SU-DHL-6 (cell line): Measurements from ENCODE around the gene SYTL4.

Experiments
- H2AFZ ChIP-seq: fragments of 200-600 bp; sonication (generic); 2 replicates; pipeline ENCODE4 v1.6.1; 2014; ENCODE audit warnings: low read depth, mild to moderate bottlenecking, moderate library complexity, mixed read lengths, antibody characterized with exemption, low read length; ENCODE audit not compliant: severe bottlenecking
- H3F3A ChIP-seq: fragments of 200-600 bp; shearing (Covaris generic); 2 replicates; pipeline ENCODE4 v1.6.0; 2016; ENCODE audit warnings: antibody characterized with exemption, mild to moderate bottlenecking; ENCODE audit not compliant: insufficient read depth
- H3K27ac ChIP-seq: fragments of 200-600 bp; sonication (generic); 2 replicates; pipeline ENCODE4 v1.5.1; 2016; ENCODE audit warnings: low read depth, mild to moderate bottlenecking, low read length, moderate library complexity, mixed read lengths
- H3K27me3 ChIP-seq: fragments of 200-600 bp; sonication (generic), shearing (Covaris generic); 2 replicates; pipeline ENCODE4 v1.6.0; 2014; ENCODE audit warnings: mild to moderate bottlenecking, low read length
- H3K36me3 ChIP-seq: fragments of 200-600 bp; sonication (generic); 2 replicates; pipeline ENCODE4 v1.6.1; 2014; ENCODE audit warnings: mild to moderate bottlenecking, low read length, mixed read lengths
- H3K4me2 ChIP-seq: fragments of 300-600, 200-600 bp; shearing (Covaris generic), sonication (generic); 2 replicates; pipeline ENCODE4 v1.6.0; 2014; ENCODE audit warnings: low read length, low read depth, mild to moderate bottlenecking; ENCODE audit not compliant: poor library complexity, severe bottlenecking
- H3K4me3 ChIP-seq: fragments of 200-600 bp; sonication (generic); 2 replicates; pipeline ENCODE4 v1.5.1; 2014; ENCODE audit warnings: antibody characterized with exemption, low read length, mild to moderate bottlenecking, mixed read lengths; ENCODE audit not compliant: insufficient read depth, poor library complexity, severe bottlenecking
- H3K79me2 ChIP-seq: fragments of 200-600 bp; sonication (generic); 2 replicates; pipeline ENCODE4 v1.6.1; 2014; ENCODE audit warnings: mild to moderate bottlenecking, low read length, moderate library complexity; ENCODE audit not compliant: insufficient read depth
- H3K9ac ChIP-seq: fragments of 200-600 bp; sonication (generic); 2 replicates; pipeline ENCODE4 v1.7.0; 2014; ENCODE audit warnings: mild to moderate bottlenecking, low read length
- H3K9me2 ChIP-seq: fragments of 200-600 bp; sonication (generic); replicated peaks from 2 replicates; pipeline ENCODE4 v1.6.1; 2014; ENCODE audit warnings: low read length; ENCODE audit not compliant: insufficient read depth
- H3K9me3 ChIP-seq: fragments of 200-600 bp; sonication (generic); 2 replicates; pipeline ENCODE4 v1.6.1; 2014; ENCODE audit warnings: low read length, mixed read lengths; ENCODE audit not compliant: insufficient read depth
- H4K20me1 ChIP-seq: fragments of 200-600 bp; sonication (generic); 2 replicates; pipeline ENCODE4 v1.6.1; 2014; ENCODE audit warnings: low read depth, mild to moderate bottlenecking, antibody characterized with exemption, low read length, moderate library complexity, mixed read lengths
- CTCF ChIP-seq: fragments of 200-600 bp; sonication (generic); IDR thresholded peaks from one replicate; pipeline ENCODE4 v1.5.1; 2017; ENCODE audit warnings: antibody characterized with exemption, mild to moderate bottlenecking, low read length, moderate library complexity; ENCODE audit not compliant: insufficient read depth, poor library complexity, severe bottlenecking
- EZH2phosphoT487 ChIP-seq: fragments of 200-600 bp; sonication (generic), shearing (Covaris generic); conservative IDR thresholded peaks from 2 replicates; pipeline ENCODE4 v1.6.1; 2018; ENCODE audit warnings: mild to moderate bottlenecking, antibody characterized with exemption, low read length, moderate library complexity, mixed read lengths

SYTL4 gene

GRCh38 chrX:100658941-100659381 is 73.0 kb downstream of the SYTL4 start:
- H3K27me3 ChIP-seq: no peaks in the 10 kb centered on the region
- no peak overlapping the region for H3K4me2 ChIP-seq
- no peaks in the 10 kb centered on the region for H3K9me2 ChIP-seq
- H3K79me2 ChIP-seq: no peaks in the 10 kb centered on the region
- H2AFZ ChIP-seq: no peak overlapping the region
- no peaks in the 10 kb centered on the region for H3K36me3 ChIP-seq
- H4K20me1 ChIP-seq: no peaks in the 10 kb centered on the region
- no peak overlapping the region for H3K9ac ChIP-seq
- no peak overlapping the region for H3K4me3 ChIP-seq
- no peaks in the 10 kb centered on the region for H3K9me3 ChIP-seq
- no peak for TF ChIP-seq CTCF
- no peak for TF ChIP-seq EZH2phosphoT487
- H3F3A ChIP-seq: no peaks in the 10 kb centered on the region
- no peak overlapping the region for H3K27ac ChIP-seq

GRCh38 chrX:100654261-100654660 is 77.7 kb downstream of the SYTL4 start:
- Histone ChIP-seq H3K4me3 (no peak overlapping the region), H3K79me2 (no peaks in the 10 kb centered on the region), H2AFZ (no peak overlapping the region), H3K27ac (no peak overlapping the region), H3K9me3 (no peaks in the 10 kb centered on the region), H3K9me2 (no peaks in the 10 kb centered on the region), H3F3A (no peaks in the 10 kb centered on the region), H3K36me3 (no peaks in the 10 kb centered on the region), H3K4me2 (no peak overlapping the region), H4K20me1 (no peaks in the 10 kb centered on the region), H3K9ac (no peak overlapping the region), H3K27me3 (no peaks in the 10 kb centered on the region)
- TF ChIP-seq EZH2phosphoT487: no peak

- no peak overlapping the region for H2AFZ ChIP-seq
- no peaks in the 10 kb centered on the region for H3F3A ChIP-seq
- no peak overlapping the region for H3K4me3 ChIP-seq
- no peak overlapping the region for H3K9ac ChIP-seq
- no peaks in the 10 kb centered on the region for H4K20me1 ChIP-seq
- H3K9me3 ChIP-seq: no peaks in the 10 kb centered on the region
- H3K36me3 ChIP-seq: no peaks in the 10 kb centered on the region
- no peak overlapping the region for H3K27ac ChIP-seq
- H3K4me2 ChIP-seq: no peak overlapping the region
- H3K79me2 ChIP-seq: no peaks in the 10 kb centered on the region
- no peaks in the 10 kb centered on the region for H3K9me2 ChIP-seq
- TF ChIP-seq CTCF (no peak), EZH2phosphoT487 (no peak)
- no peaks in the 10 kb centered on the region for H3K27me3 ChIP-seq
Observed at GRCh38 chrX:100652266-100652665, 79.7 kb downstream of the SYTL4 start.

- H3K9me3 ChIP-seq: no peaks in the 10 kb centered on the region
- no peaks in the 10 kb centered on the region for H4K20me1 ChIP-seq
- no peaks in the 10 kb centered on the region for H3K79me2 ChIP-seq
- no peaks in the 10 kb centered on the region for H3K36me3 ChIP-seq
- TF ChIP-seq EZH2phosphoT487 (no peak), CTCF (no peak)
- H3K27me3 ChIP-seq: no peaks in the 10 kb centered on the region
- no peak overlapping the region for H3K4me2 ChIP-seq
- H2AFZ ChIP-seq: no peak overlapping the region
- H3K9ac ChIP-seq: no peak overlapping the region
- H3F3A ChIP-seq: no peaks in the 10 kb centered on the region
- no peak overlapping the region for H3K27ac ChIP-seq
- no peaks in the 10 kb centered on the region for H3K9me2 ChIP-seq
- H3K4me3 ChIP-seq: no peak overlapping the region
Observed at GRCh38 chrX:100650841-100651240, 81.1 kb downstream of the SYTL4 start.
